IPS DF 19.7 (cell line): ENCODE data around the gene DENND1A.
A peak's percentile ranks its signal among the peaks of the same experiment; 100 is the strongest.
"Not testable (repeated sequence)": the region's sequence is repeated elsewhere in the genome, so short reads cannot be mapped to it uniquely, and the experiment has no call there.

Experiments used
- DNase-seq: peaks from one replicate; pipeline ENCODE4 v3.0.0-alpha.2; 2013; ENCODE audit warnings: low read depth, low spot score

Gene DENND1A

DNA sequence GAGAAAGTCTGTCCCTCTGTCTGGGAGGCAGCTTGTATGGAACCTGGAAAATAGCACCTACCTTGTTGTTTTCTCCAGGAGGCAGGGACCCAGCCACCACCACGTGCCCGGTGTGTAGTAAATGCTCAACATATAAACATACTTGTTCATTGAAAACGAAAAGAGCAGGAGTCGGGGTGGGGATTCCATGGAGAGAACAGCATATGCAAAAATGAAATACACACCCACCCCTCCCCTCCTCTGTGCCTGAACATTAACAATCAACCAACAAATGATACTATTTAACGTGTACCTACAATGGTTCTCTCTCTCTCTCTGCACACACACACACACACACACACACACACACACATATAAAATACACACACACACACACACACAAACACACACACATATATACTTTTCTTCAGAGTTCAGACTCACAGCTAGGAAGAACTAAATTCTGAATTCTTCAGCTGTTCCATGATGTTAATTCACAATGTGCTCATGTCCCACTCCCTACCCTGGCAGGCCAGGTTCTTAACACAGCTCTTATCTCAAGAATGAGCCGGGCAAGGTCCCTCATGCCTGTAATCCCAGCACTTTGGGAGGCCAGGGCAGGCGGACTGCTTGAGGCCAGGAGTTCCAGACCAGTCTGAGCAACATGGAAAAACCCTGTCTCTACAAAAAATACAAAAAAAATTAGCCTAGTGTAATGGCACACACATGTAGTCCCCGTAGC lies 16.3 kb upstream of the DENND1A start:
- no peak for DNase-seq

DNA sequence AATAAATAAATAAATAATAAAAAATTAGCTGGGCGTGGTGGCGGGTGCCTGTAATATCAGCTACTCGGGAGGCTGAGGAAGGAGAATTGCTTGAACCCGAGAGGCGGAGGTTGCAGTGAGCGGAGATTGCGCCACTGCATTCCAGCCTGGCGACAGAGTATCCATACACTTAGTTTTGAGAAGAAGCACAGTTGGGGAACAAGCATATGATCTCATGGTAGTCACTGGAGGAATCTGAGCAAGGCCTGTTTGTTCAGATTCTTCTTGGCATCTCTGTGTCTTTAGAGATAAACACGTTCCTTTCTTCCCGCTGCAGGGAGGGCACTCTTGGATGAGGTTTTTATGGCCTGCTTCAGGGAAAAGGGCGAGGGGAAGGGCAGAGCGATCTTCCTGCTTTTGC lies 15.6 kb upstream of the DENND1A start:
- DNase-seq, result no peak

DNA sequence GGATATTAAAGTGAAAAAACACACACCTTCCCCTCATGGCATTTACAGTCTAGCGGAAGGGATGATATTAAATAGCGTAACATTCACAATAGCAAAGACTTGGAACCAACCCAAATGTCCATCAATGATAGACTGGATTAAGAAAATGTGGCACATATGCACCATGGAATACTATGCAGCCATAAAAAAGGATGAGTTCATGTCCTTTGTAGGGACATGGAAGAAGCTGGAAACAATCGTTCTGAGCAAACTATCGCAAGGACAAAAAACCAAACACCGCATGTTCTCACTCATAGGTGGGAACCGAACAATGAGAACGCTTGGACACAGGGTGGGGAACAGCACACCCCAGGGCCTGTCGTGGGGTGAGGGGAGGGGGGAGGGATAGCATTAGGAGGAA lies 14.5 kb upstream of the DENND1A start:
- not testable (repeated sequence) for DNase-seq

DNA sequence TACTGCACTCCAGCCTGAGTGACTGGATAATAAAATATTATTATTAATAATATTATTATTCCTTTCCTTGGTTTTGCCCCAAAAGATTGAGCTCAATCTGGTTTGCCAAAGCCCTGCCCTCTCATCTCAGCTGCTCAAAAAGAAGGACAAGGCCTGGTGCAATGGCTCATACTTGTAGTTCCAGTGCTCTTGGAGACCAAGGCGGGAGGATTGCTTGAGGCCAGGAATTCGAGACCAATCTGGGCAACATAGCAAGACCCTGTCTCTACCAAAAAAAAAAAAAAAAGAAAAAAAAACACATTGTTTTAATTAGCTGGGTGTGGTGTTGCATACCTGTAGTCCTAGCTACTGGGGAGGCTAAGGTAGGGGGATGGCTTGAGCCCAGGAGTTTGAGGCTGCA lies 13.7 kb upstream of the DENND1A start:
- DNase-seq, result no peak

DNA sequence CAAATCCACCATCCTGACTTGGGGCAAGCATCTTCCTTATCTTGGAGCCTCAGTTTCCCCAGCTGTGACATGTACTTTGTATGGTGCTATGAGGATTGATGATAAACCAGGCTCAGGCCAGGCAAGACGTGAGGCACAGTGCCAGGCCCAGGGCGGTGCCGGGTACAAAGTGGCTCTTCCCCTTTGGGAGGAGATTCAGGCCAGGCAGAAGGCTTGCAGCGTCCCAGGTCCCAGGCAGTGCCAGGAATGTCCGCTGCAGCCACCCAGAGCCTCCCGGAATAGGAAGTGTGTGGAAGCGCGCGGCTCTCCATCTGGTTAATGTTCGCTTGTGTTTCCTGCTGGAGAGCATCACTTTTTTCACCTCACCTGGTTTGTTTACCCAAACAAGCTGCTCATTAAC lies 12.6 kb upstream of the DENND1A start:
- DNase-seq, result no peak

DNA sequence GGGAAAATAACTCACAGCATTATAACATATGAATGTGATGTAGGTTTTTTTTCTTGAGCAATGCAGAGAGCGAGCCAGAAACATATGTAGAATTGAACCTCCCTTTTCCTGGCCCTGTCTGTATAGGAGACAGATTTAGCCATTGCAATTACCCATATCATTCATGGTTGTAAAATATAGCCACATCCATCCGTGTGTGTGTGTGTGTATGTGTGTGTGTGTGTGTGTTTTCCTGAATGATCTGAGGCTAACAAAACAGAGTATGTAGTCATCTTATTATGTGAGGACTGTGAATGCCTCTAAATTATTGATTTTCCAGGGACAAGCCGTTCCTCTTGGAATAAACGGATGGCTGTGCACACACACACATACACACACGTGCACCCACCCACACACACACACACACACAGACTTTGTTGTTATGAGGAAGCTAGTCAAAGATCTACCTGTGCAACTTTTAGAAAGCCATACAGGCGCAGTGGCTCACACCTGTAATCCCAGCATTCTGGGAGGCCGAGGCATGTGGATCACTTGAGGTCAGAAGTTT lies 11.7 kb upstream of the DENND1A start:
- DNase-seq, result no peak

DNA sequence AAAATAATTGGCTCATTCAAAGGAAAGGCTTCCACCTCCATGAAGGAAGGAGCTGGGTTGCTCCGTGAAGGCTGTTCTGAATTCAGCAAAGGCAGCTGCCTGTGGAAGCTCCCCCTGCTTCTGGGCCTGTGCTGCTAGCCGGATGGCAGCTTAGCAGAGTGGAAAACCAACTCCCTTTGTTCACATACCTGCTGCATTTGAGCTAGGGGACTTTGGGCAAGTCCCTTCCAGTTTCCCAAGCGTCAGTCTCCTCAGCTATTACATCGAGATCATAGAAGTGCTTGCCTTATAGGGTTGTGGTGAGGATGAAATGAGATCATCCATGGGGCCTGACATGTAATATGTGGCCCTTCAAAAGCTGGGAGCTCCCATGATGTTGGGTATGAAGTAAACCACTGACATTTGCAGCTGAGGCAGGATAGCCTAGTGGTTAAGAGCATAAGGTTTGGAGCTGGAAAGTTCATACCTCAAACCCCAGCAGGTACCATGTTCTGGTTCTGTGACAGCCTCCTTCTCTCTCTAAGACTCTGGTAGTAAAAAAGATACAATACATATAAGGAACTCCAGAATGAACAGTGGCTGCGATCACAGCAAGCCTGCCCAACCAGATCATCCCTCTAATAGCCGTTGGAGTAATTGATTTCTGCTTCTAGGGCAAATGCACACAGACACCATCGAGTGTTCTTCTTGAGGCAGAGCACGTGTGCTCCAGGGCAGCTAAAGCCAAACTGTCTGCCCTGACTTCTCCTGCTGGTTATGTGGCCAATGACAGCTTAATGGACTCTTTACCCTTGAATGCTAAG lies 11.0 kb upstream of the DENND1A start:
- DNase-seq, result no peak

DNA sequence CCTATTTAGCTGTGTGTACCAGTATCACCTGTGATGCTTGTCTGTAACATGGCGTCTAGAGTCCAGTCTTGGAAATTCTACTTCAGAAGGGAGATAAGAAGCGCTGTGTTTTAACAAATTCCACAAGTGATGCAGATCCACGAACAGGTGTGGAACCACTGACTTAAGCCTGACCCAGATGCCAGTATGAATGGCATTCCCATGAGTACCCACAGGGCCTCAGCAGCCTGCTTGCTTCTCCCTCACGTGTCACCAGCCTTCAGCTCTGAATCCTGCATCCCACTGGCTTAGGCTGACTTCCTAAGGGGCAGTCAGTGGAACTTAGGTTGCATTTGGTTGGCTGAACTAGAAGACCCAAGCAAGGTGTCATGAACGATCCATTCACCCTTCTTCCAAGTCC lies 8.5 kb upstream of the DENND1A start:
- no peak for DNase-seq

DNA sequence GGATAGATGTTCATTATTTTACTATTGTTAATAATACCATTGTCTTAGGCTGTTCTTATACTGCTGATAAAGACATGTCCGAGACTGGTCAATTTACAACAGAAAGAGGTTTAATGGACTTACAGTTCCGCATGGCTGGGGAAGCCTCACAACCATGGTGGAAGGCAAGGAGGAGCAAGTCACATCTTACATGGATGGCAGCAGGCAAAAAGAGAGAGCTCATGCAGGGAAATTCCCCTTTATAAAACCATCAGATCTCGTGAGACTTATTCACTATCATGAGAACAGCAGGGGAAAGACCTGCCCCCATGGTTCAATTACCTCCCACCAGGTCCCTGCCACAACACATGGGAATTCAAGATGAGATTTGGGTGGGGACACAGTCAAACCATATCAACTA lies 6.6 kb upstream of the DENND1A start:
- DNase-seq, result not testable (repeated sequence)

DNA sequence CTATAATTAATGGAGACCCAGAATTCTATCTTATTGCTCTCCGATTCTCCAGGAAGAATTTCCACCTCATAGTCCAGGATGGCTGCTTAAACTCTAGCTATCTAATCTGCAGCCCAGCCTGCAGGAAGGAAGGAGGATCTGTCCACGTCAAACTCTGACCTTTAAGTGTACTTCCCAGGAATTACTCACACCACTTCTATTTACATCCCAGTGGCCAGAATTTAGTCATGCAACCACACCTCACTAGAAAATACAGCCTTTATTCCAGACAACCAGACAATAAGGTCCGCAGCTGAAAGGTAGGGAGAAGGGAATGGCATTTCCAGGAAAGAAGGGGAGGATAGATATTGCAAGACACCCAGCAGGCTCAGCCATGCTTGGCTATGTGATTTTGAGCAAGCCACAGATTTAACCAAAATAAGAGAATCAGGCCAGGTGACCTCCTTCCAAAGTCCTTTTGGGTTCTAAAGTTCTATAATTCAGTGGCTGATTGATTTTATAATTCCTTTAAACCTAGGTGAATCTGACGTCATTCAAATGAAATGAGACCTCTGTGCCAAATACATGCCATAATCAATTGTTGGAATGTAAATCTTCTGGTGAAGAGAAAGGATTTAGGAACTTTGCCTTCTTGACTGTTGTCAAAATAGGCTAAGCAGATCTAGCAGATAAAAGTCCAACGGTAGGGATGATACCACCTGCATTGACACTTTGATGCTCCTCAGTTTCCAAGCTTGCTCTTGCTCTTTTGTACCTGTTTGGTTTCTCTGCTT lies 3.7 kb upstream of the DENND1A start:
- DNase-seq, result no peak

DNA sequence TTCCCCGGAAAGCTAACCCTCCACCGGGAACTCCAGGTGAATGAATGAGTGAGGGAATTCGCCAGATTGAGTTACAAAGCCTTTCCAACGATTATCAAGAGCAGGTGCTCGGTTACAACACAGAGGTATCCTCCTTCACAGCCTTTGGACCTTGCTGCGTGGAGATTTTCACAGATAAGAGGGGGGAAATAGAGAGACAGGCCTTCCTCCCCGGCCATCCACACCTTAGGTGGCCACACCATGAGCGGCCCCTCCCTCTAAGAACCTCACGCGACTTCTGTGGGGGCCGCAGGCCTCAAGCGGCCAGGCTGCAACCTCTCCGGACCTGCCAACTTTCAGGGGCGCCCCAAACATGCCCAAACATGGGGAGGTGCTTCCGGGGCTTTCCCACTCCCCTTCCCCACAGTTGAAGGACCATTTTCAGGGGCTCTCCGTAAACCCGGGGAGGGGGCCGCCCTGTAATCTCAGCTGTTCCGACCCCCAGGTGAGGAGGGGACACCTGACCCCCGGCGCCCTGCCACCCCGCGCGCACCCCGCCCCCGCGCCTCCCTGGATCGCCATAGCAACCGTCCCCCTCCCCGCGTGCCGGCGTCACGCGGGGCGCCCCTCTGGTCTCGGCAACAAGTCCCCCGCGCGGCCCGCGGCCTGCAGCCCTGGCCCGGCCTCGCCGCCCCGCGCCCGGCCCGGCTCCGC lies 603 bp downstream of the DENND1A start:
- DNase-seq, result no peak

DNA sequence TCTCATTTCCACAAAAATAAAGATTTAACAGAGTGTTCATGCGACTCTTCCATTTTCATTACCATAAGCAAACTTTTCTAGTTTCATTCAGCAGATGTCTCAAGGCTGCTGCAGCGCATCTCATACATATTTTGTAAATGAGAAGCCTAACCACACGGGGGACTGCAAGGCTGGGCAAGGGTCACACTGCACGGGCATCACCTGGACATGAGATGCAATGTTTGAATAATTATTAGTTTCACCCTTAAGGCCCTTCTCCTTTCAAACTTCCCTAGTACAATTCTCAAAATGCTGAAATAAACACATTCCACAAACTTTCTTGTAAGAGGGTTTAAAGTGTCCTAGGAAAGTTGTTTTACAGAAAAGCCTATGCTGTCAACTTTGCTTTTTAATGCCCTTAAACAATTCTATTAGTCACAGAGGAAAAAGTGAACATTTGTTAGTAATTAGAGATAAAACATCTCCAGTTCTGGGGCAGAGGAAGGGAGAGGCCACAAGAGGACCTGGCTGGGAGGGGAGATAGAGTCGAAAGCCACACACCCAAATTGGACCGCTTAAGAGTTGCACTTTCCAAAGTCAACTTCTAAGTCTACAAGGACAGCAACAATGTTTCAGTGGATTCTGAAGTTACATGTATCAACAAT lies 1.3 kb downstream of the DENND1A start:
- DNase-seq, result no peak

DNA sequence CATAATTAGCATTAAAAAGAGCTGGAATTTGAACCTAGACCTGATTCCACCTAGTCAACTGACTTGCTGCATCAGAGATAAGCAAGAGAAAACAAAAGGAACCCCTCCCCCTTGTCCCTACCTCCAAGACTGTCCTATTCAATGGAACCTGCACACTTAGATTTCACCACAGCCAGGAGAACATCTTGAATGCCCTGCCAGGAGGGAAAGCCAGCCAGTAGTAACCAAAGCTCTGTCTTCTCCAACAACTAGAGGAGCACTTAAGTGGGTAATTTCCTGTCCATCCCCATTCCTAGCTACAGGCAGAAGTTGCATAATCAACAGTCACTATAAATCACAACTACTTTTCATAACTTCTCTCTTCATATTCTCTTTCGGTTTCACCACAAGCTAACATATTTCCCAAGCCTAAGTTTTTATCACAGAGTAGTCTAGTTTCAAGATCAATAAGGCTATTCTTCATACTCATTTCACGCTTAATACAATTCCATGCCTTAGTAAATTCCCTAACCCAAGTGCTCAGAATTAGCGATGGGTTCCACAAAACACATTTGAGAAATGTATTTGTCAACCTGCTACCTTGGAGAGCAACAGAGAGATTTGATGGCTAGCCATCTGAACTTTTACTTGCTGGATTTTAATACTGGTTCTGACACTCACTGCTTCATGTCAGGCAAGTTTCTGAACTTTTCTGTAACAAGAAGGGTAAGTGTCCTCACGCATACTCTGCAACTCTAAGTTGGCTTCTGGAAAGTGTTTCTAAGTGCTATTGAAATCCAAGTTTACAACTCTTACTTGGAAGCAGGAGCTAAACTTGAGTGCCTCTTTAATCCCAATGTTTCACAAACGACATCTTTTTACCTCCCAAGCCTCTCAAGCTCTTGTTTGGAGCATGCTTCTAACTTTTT lies 2.0 kb downstream of the DENND1A start:
- DNase-seq, result no peak

DNA sequence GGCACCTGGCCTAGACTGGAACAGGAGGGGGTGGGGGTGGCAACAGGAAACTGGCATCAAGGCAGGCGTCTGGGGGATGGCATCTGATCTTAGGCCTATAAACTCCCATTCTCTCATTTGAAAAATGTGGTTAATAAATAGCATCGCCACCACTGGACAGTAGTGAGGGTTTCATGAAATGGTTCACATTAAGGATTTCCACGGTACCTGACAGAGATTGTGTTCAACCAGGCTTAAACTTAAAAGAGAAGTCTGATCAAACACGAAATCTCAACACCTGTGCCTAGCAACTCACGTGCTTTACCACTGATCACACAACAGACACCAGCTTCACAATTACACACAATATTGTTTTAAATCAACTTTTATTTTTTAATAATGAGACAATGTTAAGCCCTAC lies 3.0 kb downstream of the DENND1A start:
- DNase-seq, result no peak

DNA sequence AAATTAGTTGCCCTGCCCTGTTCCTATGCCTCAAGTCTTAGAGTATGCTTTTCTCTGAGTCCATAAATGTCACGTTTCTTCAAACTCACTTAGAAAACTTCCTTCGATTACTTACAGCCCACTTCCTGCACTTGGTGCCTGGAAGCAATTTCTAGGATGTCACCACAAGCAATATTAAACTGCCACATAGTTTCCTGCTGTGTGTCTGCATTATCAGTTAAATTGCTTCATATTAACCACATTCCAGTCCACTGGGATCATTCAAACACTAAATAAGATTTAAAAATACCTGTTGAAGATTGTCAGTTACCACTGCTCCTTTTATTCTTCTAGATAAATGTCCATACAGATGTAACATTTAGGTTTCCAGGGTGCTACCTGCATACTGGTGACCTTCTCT lies 4.1 kb downstream of the DENND1A start:
- no peak for DNase-seq

DNA sequence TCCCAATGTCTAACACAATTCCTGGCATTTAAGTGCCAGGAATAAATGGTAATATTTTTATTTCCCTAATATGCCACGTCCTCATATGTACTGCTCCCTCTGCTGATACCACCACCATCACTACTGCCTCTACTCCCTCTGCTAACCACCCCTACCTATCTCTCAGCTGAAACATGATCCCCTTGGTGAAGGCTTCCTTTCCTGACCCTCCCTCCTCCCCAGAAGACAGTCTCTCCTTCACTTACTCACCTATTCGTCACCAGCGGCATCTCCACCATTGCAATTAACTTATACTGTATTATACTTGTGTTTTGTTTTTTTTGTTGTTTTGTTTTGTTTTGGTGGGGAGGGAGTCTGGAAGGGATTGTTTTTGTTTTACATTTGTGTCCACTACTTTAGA lies 4.8 kb downstream of the DENND1A start:
- peak; percentile 65 for DNase-seq

DNA sequence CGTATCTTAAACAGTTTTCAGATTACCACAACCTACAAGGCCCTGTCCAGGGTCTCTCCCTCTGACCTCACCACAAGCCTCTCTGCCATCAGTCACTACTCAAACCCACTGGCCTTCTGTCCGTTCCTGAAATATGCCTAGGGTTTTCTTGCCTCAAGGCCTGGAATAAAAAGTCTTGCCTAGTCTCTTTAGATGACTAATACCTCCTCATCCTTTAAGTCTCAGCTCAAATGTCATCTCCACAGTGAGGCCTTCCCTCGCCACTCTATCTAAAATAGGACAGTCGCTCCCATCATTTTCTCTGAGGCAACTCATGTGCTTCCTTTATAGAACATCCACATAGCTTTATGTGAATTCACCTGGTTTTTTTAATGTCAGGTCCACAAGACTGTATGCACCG lies 5.2 kb downstream of the DENND1A start:
- DNase-seq, result no peak

DNA sequence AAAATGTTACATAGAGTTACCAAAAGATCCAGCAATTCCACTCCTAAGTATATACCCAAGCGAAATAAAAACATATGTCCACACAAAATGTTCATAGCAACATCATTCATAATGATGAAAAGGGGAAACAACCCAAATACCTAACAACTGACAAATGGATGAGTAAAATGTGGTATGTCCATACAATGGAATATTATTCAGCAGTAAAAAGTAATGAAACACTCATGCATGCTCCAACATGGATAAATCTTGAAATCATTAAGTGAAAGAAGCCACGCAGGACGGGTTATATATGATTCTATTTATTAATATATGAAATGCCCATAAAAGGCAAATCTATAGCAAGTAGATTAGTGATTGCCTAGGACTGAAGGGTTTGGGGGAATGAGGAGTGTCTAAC lies 6.0 kb downstream of the DENND1A start:
- DNase-seq, result no peak

DNA sequence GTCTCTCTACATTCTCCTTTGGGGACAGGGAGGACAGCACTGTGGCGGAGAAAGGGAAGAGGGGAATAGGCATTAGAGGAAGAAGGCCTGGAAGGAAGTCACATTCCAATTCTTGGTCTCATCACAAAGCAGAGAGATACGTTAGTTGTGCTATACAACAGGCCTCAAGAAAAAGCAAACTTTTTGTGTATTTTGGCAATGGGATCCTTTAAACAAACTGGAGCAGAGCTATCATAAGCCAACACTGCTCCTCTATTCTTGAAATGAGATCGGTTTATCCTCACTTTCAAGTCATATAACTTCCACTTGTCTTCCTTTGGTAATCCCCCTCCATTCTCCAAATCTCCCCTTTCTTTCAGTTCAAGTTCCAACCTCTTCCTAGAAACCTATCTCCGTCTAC lies 6.5 kb downstream of the DENND1A start:
- no peak for DNase-seq

DNA sequence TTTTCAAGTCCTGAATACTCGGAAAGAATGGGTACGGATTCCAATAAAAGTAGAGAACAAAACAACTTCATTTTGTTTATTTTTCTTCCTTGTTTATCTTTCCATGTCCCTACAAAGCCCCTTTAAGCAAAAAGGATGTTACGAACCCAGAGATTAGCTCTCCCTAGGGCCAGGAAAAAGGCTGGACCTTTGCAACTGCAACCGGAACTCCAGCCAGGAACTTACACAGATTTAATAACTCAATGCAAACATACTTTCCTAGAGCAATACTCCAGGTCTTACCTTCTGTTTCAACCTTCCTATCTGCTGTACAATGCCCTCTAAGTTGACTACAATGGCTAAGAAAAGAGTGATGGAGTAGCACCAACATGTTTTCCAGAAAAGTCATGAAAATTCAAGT lies 7.0 kb downstream of the DENND1A start:
- DNase-seq, result no peak
